Esophagus squamous epithelium (tissue), 4 donors: ENCODE results near the gene CROCC.

Experiments
- CTCF ChIP-seq, 6 experiments: fragments of 450-650 bp in 4 of 6; fragments of 200-600 bp in 2 of 6; sonication (generic) in 2 of 6; IDR thresholded peaks; one replicate each; pipeline ENCODE4 v1.5.1; 2016 to 2019; ENCODE audit warnings: antibody characterized with exemption in 6 of 6, mild to moderate bottlenecking in 4 of 6, moderate library complexity in 4 of 6
- POLR2A ChIP-seq, 4 donors: fragments of 450-650 bp; IDR thresholded peaks; one replicate each; pipeline ENCODE4 v1.6.1; 2017; ENCODE audit warnings: antibody characterized with exemption in 4 of 4, mild to moderate bottlenecking in 4 of 4, moderate library complexity in 3 of 4

GRCh38 chr1:16973215-16973614 lies 51.5 kb downstream of the CROCC start:
- TF ChIP-seq CTCF (IDR thresholded peaks at IDR 0.05) (no peak), POLR2A (IDR thresholded peaks at IDR 0.05) (no peak)
